AG08396 (cell line): ENCODE measurements around the gene STARD8.
A peak's percentile ranks its signal among the peaks of the same experiment; 100 is the strongest.
"Not testable (repeated sequence)": the region's sequence is repeated elsewhere in the genome, so short reads cannot be mapped to it uniquely, and the experiment has no call there.

Source experiments
- DNase-seq: peaks from one replicate; pipeline ENCODE4 v3.0.0; 2012; ENCODE audit warnings: low spot score, mixed read lengths

STARD8 gene

DNA sequence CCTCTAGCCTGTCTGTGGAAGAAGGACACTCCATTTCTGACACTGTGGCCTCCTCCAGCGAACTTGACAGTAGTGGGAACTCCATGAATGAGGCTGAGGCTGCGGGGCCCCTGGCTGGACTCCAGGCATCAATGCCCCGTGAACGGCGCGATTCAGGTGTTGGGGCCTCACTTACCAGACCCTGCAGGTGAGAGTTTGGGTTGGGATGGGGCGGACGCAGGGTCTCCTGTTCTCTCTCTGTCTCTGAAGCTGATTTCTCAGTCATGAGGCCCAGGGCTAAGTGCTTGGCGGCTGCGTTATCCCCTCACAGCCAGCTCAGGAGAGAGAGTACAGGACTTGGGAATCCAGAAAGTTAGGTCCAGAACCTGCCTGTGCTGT, 71.0 kb downstream of the STARD8 start:
- DNase-seq = no peak

- DNase-seq = no peak
Measured at GRCh38 chrX:68719181-68719903, 71.9 kb downstream of the STARD8 start.

- DNase-seq = no peak
Measured at GRCh38 chrX:68719904-68720614, 72.6 kb downstream of the STARD8 start.

DNA sequence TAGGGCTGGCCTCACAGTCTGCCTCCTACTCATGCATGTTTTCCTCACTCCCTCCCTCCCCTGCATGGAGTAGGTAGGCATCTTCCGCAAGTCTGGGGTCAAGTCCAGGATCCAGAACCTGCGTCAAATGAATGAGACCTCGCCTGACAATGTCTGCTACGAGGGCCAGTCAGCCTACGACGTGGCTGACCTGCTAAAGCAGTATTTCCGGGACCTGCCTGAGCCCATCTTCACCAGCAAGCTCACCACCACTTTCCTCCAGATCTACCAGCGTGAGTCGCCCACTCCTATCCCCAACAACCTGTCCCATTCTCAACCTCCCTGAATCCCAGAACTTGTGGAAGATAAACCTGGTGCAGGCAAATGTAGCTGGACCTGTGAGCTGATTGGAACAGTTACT, 73.4 kb downstream of the STARD8 start:
- DNase-seq = no peak

DNA sequence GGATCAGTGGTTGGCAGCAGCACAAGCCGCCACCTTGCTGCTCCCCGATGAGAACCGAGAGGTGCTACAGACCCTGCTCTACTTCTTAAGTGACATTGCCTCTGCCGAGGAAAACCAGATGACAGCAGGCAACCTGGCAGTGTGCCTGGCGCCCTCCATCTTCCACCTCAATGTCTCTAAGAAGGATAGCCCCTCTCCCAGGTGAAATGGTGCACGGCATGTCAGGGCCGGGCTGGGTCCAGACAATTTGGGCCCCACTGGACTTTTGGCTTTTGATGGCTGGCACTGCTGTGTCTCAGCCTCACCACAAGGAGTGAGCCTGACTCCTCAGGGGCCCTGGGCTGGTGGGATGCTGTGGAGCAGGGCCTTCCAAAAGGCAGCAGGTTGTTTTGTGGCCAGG, 74.1 kb downstream of the STARD8 start:
- DNase-seq = no peak

DNA sequence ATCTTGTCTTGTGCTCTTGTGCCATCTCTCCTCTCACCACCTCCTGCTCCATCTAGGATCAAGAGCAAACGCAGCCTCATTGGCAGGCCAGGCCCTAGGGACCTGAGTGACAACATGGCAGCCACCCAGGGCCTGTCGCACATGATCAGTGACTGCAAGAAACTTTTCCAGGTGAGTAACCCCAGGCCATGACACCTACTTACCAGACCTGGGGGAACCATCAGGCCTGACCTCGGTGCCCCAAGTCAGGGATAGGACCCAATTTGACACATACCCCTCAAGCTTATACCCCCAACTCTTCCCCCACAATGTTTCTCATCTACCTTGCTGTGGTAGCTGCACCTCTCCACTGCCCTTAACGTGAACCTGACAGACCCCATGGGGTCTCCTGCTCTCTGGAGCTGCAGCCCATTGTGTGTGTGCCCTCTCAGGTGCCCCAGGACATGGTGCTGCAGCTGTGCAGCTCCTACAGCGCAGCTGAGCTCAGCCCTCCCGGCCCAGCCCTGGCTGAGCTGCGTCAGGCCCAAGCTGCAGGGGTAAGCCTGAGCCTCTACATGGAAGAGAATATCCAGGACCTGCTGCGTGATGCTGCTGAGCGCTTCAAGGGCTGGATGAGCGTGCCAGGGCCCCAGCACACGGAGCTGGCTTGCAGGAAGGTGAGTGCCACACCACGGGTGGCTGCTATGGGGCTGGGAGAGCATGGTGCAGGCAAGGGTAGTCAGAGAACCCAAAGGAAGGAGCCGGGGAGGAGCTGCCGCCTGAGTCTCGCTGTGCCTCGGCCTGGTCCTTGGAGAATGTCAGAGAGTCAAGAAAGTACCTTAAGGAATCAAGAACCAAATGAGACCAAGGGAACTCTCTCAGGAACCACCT, 74.8 kb downstream of the STARD8 start:
- no peak for DNase-seq

DNA sequence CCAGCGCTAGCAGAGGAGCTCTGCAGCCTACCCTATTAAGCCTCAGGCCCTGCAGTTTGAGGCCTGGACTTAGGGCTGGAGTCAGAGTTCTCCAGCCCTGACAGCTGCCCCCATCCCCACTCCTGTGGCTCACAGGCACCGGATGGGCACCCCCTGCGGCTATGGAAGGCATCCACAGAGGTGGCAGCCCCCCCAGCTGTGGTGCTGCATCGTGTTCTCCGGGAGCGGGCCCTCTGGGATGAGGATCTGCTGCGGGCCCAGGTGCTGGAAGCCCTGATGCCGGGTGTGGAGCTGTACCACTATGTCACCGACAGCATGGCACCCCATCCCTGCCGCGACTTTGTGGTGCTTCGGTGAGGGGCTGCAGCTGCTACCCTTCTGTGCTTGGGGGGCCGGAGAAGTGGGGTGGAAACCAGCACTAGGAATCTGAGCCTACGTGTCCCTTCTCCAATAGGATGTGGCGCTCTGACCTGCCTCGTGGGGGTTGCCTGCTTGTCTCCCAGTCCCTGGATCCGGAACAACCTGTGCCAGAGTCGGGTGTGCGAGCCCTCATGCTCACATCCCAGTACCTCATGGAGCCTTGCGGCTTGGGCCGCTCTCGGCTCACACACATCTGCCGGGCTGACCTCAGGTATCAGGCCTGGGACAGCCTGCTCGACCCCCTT, 76.2 kb downstream of the STARD8 start:
- DNase-seq = no peak

DNA sequence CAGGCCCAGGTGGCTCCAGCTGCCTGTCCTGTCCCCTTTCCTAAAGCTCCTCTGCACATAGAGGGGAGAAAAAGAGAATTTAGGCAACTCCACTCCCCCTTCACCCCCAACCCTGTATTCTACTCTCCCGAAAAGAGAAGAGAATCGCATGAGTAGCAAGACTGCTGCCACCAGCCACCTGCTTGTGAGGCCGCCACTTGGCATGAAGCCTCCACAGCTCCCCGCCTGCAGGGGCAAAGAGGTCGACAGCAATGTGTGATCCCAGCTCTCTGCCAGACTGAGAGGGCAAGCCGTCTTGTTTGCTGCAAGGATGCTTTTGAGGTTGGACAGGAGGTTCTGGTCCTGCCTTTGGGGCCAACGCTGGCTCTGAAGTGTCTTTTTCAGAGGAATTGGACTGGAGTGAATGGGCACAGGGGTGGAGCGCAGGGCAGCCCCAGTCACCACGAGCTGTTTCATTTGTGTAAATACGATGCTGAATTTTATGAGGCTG, 77.1 kb downstream of the STARD8 start:
- no peak for DNase-seq

GRCh38 chrX:68725756-68726365, 78.4 kb downstream of the STARD8 start:
- DNase-seq = no peak

- no peak for DNase-seq
Measured at GRCh38 chrX:68726366-68726765, 78.9 kb downstream of the STARD8 start.

DNA sequence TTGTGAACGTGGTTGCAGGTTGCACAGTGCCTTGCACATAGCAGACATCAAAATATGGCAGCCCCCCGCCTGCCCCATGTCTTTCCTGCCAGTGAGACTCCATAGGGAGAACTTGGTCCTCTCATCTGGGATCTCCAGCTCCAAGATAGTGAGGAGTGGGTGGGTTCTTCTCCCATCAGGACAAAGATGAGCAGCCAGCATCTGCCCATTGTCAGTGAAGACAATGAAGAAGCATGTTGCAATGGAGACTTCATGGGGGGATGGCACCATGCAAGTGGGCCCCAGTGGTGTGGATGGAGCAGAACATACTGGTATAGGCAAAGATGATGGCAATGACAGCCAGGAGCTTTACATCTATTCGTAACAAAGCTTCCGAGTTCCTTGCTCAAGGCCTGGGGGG, 80.2 kb downstream of the STARD8 start:
- no peak for DNase-seq

GRCh38 chrX:68728186-68728585, 80.7 kb downstream of the STARD8 start:
- DNase-seq = no peak

DNA sequence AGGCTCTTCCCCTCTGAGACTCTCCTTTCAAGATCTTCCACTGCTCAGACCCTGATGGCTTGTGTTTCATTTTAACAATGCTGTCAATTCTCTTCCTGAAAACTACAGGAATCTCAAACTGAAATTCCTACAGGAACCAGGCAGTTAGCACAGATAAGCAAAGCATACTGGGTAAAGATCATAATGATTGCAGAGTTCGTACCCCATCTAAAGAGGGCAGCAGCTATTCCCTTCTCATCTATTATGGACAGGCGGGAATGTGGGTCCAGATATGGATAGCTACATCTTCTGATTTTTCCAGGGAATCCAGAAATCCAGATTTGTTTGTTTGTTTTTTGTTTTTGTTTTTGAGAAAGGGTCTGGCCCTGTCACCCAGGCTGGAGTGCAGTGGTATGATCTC, 83.8 kb downstream of the STARD8 start:
- no peak for DNase-seq

DNA sequence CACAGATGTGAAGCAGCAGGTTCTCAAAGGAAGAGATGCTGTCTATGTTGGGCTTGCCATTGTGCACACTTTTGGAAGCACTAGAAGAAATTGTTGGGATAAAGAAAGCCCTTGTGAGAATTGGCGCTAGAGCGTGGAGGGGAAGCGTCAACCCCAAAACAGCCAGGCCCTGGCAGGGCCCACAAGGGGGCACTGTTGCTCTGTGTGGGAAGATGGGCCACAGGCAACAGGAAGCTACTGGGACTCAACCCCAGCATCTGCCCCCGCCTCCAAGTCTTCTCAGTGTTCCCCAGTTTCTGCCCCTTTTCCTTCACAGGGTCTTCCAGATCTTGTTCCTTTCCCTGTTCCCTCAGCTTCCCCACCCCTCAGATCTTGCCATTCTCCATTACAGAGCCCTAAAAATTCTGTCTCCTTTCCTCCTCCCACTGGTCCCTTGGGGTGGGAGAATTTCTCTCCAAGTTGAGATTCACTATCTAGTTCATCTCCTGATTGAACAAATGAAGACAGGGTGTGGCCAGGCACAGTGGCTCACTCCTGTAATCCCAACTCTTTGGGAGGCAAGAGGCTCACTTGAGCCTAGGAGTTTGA, 85.5 kb downstream of the STARD8 start:
- DNase-seq = peak; percentile 73

DNA sequence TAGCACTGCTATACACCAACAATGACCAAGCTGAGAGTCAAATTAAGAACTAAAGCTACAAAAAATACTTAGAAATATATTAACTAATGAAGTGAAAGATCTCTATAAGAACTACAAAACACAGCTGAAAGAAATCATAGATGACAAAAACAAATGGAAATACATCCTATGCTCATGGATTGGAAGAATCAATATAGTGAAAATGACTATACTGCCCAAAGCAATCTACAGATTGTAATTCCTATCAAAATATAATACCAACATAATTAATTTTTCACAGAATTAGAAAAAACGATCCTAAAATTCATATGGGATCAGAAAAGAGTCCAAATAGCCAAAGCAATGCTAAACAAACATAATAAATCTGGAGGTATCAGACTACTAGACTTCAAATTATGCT, 87.8 kb downstream of the STARD8 start:
- no peak for DNase-seq

GRCh38 chrX:68741864-68742263, 94.4 kb downstream of the STARD8 start:
- not testable (repeated sequence) for DNase-seq

DNA sequence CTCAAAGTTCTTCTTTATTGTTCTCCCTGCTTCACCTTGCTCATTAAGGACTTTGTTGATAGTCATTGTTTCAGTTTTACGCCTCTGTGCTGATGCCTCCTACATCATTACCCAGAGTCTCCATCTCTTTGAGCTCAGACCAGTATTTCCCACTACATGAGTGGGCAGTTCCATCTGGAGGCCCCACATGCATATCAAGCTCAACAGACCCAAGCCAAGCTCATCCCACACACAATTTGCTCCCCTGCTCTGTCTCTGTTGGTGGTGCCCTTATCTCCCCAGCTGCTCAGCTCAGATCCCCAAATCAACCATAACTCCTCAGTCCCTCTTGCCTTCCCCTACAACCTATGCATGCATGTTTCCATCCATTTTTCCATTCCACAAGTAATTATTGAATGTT, 96.3 kb downstream of the STARD8 start:
- DNase-seq = no peak

GRCh38 chrX:68746988-68747387, 99.5 kb downstream of the STARD8 start:
- no peak for DNase-seq

DNA sequence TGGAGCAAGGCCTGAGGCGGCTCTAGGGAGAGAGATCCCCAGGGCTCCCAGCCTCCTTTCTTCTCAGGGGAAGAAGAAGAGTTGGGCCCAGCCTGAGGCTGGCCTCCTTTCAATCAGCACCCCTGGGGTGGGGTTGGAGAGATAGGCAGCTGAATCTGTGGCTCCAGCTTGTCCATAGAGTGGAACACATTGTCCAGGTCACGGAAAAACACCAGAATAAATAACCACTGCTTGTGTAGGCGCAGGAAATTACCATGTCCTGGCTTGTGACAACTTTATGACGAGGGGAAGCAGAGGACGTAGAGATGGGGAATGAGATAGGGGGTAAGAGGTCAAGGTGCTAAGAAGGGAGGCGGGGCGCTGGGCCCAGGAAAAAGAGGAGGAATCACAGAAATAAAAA, 100.6 kb downstream of the STARD8 start:
- DNase-seq = no peak

DNA sequence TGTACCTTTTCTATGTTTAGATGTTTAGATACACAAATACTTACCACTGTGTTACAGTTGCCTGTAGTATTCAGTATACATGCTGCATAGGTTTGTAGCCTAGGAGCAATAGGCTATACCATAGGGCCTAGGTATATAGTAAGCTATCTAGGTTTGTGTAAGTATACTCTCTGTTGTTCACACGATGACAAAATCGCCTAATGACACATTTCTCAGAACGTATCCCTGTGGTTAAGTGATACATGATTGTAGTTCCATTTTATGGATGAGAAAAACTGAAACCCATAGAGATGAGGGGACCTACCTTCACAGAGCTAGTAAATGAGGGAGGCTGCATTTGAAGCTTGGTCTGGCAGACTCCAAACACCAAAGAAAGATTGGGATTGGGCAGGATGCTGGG, 102.0 kb downstream of the STARD8 start:
- no peak for DNase-seq

GRCh38 chrX:68750316-68750715, 102.8 kb downstream of the STARD8 start:
- DNase-seq = no peak
